ENCODE data around the gene NAP1L1.
A peak's percentile ranks its signal among the peaks of the same experiment; 100 is the strongest.
"Not testable (repeated sequence)": the region's sequence is repeated elsewhere in the genome, so short reads cannot be mapped to it uniquely, and the experiment has no call there.

Gene NAP1L1

GRCh38 chr12:76006028-76006925 is 78.2 kb downstream of the NAP1L1 start:
- no peak overlapping the region for H3K4me3 Mint-ChIP-seq
- peaks cover 8% of the 10 kb centered on the region for H3K9me3 Mint-ChIP-seq
- ATAC-seq (no peak), DNase-seq (no peak)
- H3K27me3 Mint-ChIP-seq, result no peaks in the 10 kb centered on the region
- no peak overlapping the region for H3K27ac Mint-ChIP-seq
- H3K4me1 Mint-ChIP-seq, result no peaks in the 10 kb centered on the region
- H3K36me3 Mint-ChIP-seq (ENCODE audit: low read depth), result no peaks in the 10 kb centered on the region

- ATAC-seq, result no peak
- peaks cover 8% of the 10 kb centered on the region for H3K9me3 Mint-ChIP-seq
- peaks cover 5% of the 10 kb centered on the region for H3K4me1 Mint-ChIP-seq
- no peak overlapping the region for H3K4me3 Mint-ChIP-seq
- DNase-seq, result no peak
- no peak overlapping the region for H3K27ac Mint-ChIP-seq
- H3K27me3 Mint-ChIP-seq, result no peaks in the 10 kb centered on the region
- no peaks in the 10 kb centered on the region for H3K36me3 Mint-ChIP-seq (ENCODE audit: low read depth)
Observed at GRCh38 chr12:76003355-76003638, 81.2 kb downstream of the NAP1L1 start.

GRCh38 chr12:76002598-76003354 is 81.7 kb downstream of the NAP1L1 start:
- DNase-seq, result no peak
- no peak overlapping the region for H3K4me3 Mint-ChIP-seq

GRCh38 chr12:75998292-75999063 is 86.0 kb downstream of the NAP1L1 start:
- Mint-ChIP-seq H3K27me3 (no peaks in the 10 kb centered on the region), H3K36me3 (ENCODE audit: low read depth) (no peaks in the 10 kb centered on the region), H3K4me3 (no peak overlapping the region), H3K9me3 (no peaks in the 10 kb centered on the region), H3K4me1 (peaks cover 46% of the 10 kb centered on the region), H3K27ac (no peak overlapping the region)
- DNase-seq, result no peak
- ATAC-seq, result no peak

More at GRCh38 chr12:76002598-76003354, 81.7 kb downstream of the NAP1L1 start:
- Mint-ChIP-seq H3K27me3 (no peaks in the 10 kb centered on the region), H3K4me1 (peaks cover 7% of the 10 kb centered on the region), H3K27ac (no peak overlapping the region), H3K9me3 (peaks cover 8% of the 10 kb centered on the region), H3K36me3 (ENCODE audit: low read depth) (no peaks in the 10 kb centered on the region)
- no peak for ATAC-seq

- no peaks in the 10 kb centered on the region for H3K27me3 Mint-ChIP-seq
Observed at GRCh38 chr12:75997658-75998057, 86.8 kb downstream of the NAP1L1 start.

GRCh38 chr12:75996861-75997447 is 87.5 kb downstream of the NAP1L1 start:
- no peak overlapping the region for H3K4me3 Mint-ChIP-seq
- no peaks in the 10 kb centered on the region for H3K9me3 Mint-ChIP-seq
- DNase-seq (no peak), ATAC-seq (no peak)
- H3K36me3 Mint-ChIP-seq (ENCODE audit: low read depth), result no peaks in the 10 kb centered on the region
- H3K27ac Mint-ChIP-seq, result no peak overlapping the region
- peaks cover 57% of the 10 kb centered on the region for H3K4me1 Mint-ChIP-seq
- H3K27me3 Mint-ChIP-seq, result peaks cover under 1% of the 10 kb centered on the region

More at GRCh38 chr12:75997658-75998057, 86.8 kb downstream of the NAP1L1 start:
- H3K4me3 Mint-ChIP-seq, result no peak overlapping the region
- H3K9me3 Mint-ChIP-seq, result no peaks in the 10 kb centered on the region
- H3K4me1 Mint-ChIP-seq, result peaks cover 51% of the 10 kb centered on the region
- no peaks in the 10 kb centered on the region for H3K36me3 Mint-ChIP-seq (ENCODE audit: low read depth)
- no peak for DNase-seq
- no peak for ATAC-seq
- H3K27ac Mint-ChIP-seq, result peak overlapping the region; percentile 23

GRCh38 chr12:75995691-75996090 is 88.8 kb downstream of the NAP1L1 start:
- H3K27me3 Mint-ChIP-seq, result peaks cover 1% of the 10 kb centered on the region
- H3K4me1 Mint-ChIP-seq, result peaks cover 64% of the 10 kb centered on the region
- no peak overlapping the region for H3K4me3 Mint-ChIP-seq
- H3K27ac Mint-ChIP-seq, result peak overlapping the region; percentile 73
- H3K36me3 Mint-ChIP-seq (ENCODE audit: low read depth), result no peaks in the 10 kb centered on the region
- no peaks in the 10 kb centered on the region for H3K9me3 Mint-ChIP-seq
- DNase-seq, result no peak
- ATAC-seq, result no peak

GRCh38 chr12:75994069-75994740 is 90.3 kb downstream of the NAP1L1 start:
- peaks cover 66% of the 10 kb centered on the region for H3K4me1 Mint-ChIP-seq
- H3K9me3 Mint-ChIP-seq, result peaks cover 9% of the 10 kb centered on the region
- H3K36me3 Mint-ChIP-seq (ENCODE audit: low read depth), result no peaks in the 10 kb centered on the region
- peaks cover 1% of the 10 kb centered on the region for H3K27me3 Mint-ChIP-seq
- H3K27ac Mint-ChIP-seq, result peak overlapping the region; percentile 92
- peak; percentile 87 for ATAC-seq
- no peak for DNase-seq
- peak overlapping the region; percentile 30 for H3K4me3 Mint-ChIP-seq

- Mint-ChIP-seq H3K27ac (no peak overlapping the region), H3K36me3 (ENCODE audit: low read depth) (peaks cover 7% of the 10 kb centered on the region), H3K4me1 (peaks cover 59% of the 10 kb centered on the region), H3K9me3 (peaks cover 9% of the 10 kb centered on the region), H3K27me3 (peaks cover 1% of the 10 kb centered on the region), H3K4me3 (no peak overlapping the region)
- ATAC-seq (no peak), DNase-seq (no peak)
Observed at GRCh38 chr12:75991753-75992152, 92.7 kb downstream of the NAP1L1 start.

GRCh38 chr12:75990189-75990912 is 94.1 kb downstream of the NAP1L1 start:
- no peak for ATAC-seq
- Mint-ChIP-seq H3K4me3 (no peak overlapping the region), H3K27ac (no peak overlapping the region)

GRCh38 chr12:75987709-75988108 is 96.8 kb downstream of the NAP1L1 start:
- not testable (repeated sequence) for ATAC-seq; H3K36me3 Mint-ChIP-seq (ENCODE audit: low read depth); H3K9me3 Mint-ChIP-seq; H3K4me3 Mint-ChIP-seq; H3K27me3 Mint-ChIP-seq; DNase-seq; H3K27ac Mint-ChIP-seq
- H3K4me1 Mint-ChIP-seq, result peaks cover 61% of the 10 kb centered on the region

More at GRCh38 chr12:75990189-75990912, 94.1 kb downstream of the NAP1L1 start:
- no peak for DNase-seq
- Mint-ChIP-seq H3K9me3 (peaks cover 9% of the 10 kb centered on the region), H3K27me3 (peaks cover 1% of the 10 kb centered on the region), H3K36me3 (ENCODE audit: low read depth) (peaks cover 7% of the 10 kb centered on the region), H3K4me1 (peaks cover 61% of the 10 kb centered on the region)

Data from activated naive CD8-positive, alpha-beta T cell treated with anti-CD3 and anti-CD28 coated beads, Interleukin-2, amount 50 U/mL, for 24 hours (primary cell).